ENCODE results near the gene KRTAP19-2. TPM values are rescaled to one million over a fixed set of nuclear protein-coding genes. Genes with fewer than 3 reads are reported as not detected.
"Not testable (repeated sequence)": the region's sequence is repeated elsewhere in the genome, so short reads cannot be mapped to it uniquely, and the experiment has no call there.

Gene KRTAP19-2
- total RNA-seq: not detected in 2 replicates

- no peak within 1 kb of the TSS for H3K4me3 ChIP-seq (ENCODE audit: low read depth, low read length)
- no peak for DNase-seq (ENCODE audit: low read depth)
- TF ChIP-seq CTCF (IDR thresholded peaks at IDR 0.05; ENCODE audit: insufficient read depth, low read depth, low read length): no peak
Observed at GRCh38 chr21:30487336-30487735, at the start of gene KRTAP19-2. KRTAP19-2 (minus strand) TSS chr21:30487436; CDS start chr21:30487348, 88 bp downstream.

- H3K4me3 ChIP-seq (ENCODE audit: low read depth, low read length): no peak overlapping the region
- DNase-seq (ENCODE audit: low read depth): no peak
- TF ChIP-seq CTCF (IDR thresholded peaks at IDR 0.05; ENCODE audit: insufficient read depth, low read depth, low read length): no peak
Observed at GRCh38 chr21:30518876-30519275, 31.6 kb upstream of the KRTAP19-2 start.

GRCh38 chr21:30515681-30516080 is 28.4 kb upstream of the KRTAP19-2 start:
- TF ChIP-seq CTCF (IDR thresholded peaks at IDR 0.05; ENCODE audit: insufficient read depth, low read depth, low read length): no peak

GRCh38 chr21:30505621-30506205 is 18.5 kb upstream of the KRTAP19-2 start:
- H3K4me3 ChIP-seq (ENCODE audit: low read depth, low read length); DNase-seq (ENCODE audit: low read depth): not testable (repeated sequence)

More at GRCh38 chr21:30515681-30516080, 28.4 kb upstream of the KRTAP19-2 start:
- DNase-seq (ENCODE audit: low read depth): no peak
- H3K4me3 ChIP-seq (ENCODE audit: low read depth, low read length): no peak overlapping the region

- DNase-seq (ENCODE audit: low read depth): no peak
- no peak for TF ChIP-seq CTCF (IDR thresholded peaks at IDR 0.05; ENCODE audit: insufficient read depth, low read depth, low read length)
- H3K4me3 ChIP-seq (ENCODE audit: low read depth, low read length): no peak within 1 kb of the TSS
Observed at GRCh38 chr21:30502041-30502440, 14.8 kb upstream of the KRTAP19-2 start, which contains the start of gene KRTAP19-5. KRTAP19-5 (minus strand) TSS chr21:30502141; CDS start chr21:30502090, 51 bp downstream.

GRCh38 chr21:30497065-30497464 is 9.8 kb upstream of the KRTAP19-2 start, which contains the start of gene KRTAP19-4:
KRTAP19-4 (minus strand) TSS chr21:30497165; CDS start chr21:30497110, 55 bp downstream.
- H3K4me3 ChIP-seq (ENCODE audit: low read depth, low read length): no peak within 1 kb of the TSS
- TF ChIP-seq CTCF (IDR thresholded peaks at IDR 0.05; ENCODE audit: insufficient read depth, low read depth, low read length): no peak
- no peak for DNase-seq (ENCODE audit: low read depth)

- no peak for DNase-seq (ENCODE audit: low read depth)
- TF ChIP-seq CTCF (IDR thresholded peaks at IDR 0.05; ENCODE audit: insufficient read depth, low read depth, low read length): no peak
- H3K4me3 ChIP-seq (ENCODE audit: low read depth, low read length): no peak within 1 kb of the TSS
Observed at GRCh38 chr21:30491963-30492428, 4.8 kb upstream of the KRTAP19-2 start, which contains the start of gene KRTAP19-3. KRTAP19-3 (minus strand) TSS chr21:30492013; CDS start chr21:30491957, 56 bp downstream.

Data from fibroblast of villous mesenchyme (primary cell).